A673 (cell line): ENCODE data around the gene MCAT.

Experiments
- CTCF ChIP-seq: fragments of 300-800, 200-600 bp; sonication (generic); conservative IDR thresholded peaks from 2 replicates; pipeline ENCODE4 v1.5.1; 2017; ENCODE audit warnings: low read depth, mild to moderate bottlenecking, antibody characterized with exemption, low read length, moderate library complexity, mixed read lengths
- EZH2 ChIP-seq: fragments of 200-600 bp; sonication (generic); IDR thresholded peaks from 2 replicates; pipeline ENCODE4 v1.6.1; 2017; ENCODE audit warnings: borderline replicate concordance, low read depth, mild to moderate bottlenecking, mixed read lengths, antibody characterized with exemption, low read length; ENCODE audit not compliant: poor library complexity, severe bottlenecking

- no peak for TF ChIP-seq CTCF
- no peak for TF ChIP-seq EZH2
Measured at GRCh38 chr22:43109511-43109910, 33.7 kb downstream of the MCAT start.
